NCI-H1105 (cell line): ENCODE measurements around the gene DOCK7.
"Not testable (repeated sequence)": the region's sequence is repeated elsewhere in the genome, so short reads cannot be mapped to it uniquely, and the experiment has no call there.

ENCODE experiments used
- DNase-seq: peaks from one replicate; lab custom pipeline; 2025; lab: John Stamatoyannopoulos, UW

The DOCK7 gene

GRCh38 chr1:62691062-62691844 lies 3.1 kb upstream of the DOCK7 start:
- DNase-seq = no peak

GRCh38 chr1:62689524-62689923 lies 1.3 kb upstream of the DOCK7 start:
- no peak for DNase-seq

GRCh38 chr1:62688687-62689085 lies 500 bp upstream of the DOCK7 start:
- DNase-seq = no peak

GRCh38 chr1:62687421-62687902 lies 724 bp downstream of the DOCK7 start:
- peak; percentile 24 for DNase-seq

GRCh38 chr1:62686822-62687221 lies 1.4 kb downstream of the DOCK7 start:
- no peak for DNase-seq

GRCh38 chr1:62685431-62685859 lies 2.7 kb downstream of the DOCK7 start:
- no peak for DNase-seq

GRCh38 chr1:62682531-62682930 lies 5.7 kb downstream of the DOCK7 start:
- no peak for DNase-seq

GRCh38 chr1:62680992-62681391 lies 7.2 kb downstream of the DOCK7 start:
- DNase-seq = not testable (repeated sequence)

- DNase-seq = not testable (repeated sequence)
Measured at GRCh38 chr1:62677822-62678221, 10.4 kb downstream of the DOCK7 start.

- no peak for DNase-seq
Measured at GRCh38 chr1:62676611-62677356, 11.4 kb downstream of the DOCK7 start.

GRCh38 chr1:62673629-62674028 lies 14.6 kb downstream of the DOCK7 start:
- DNase-seq = no peak

GRCh38 chr1:62672029-62672428 lies 16.2 kb downstream of the DOCK7 start:
- no peak for DNase-seq

- DNase-seq = no peak
Measured at GRCh38 chr1:62654744-62655143, 33.4 kb downstream of the DOCK7 start.

GRCh38 chr1:62652387-62652786 lies 35.8 kb downstream of the DOCK7 start:
- DNase-seq = no peak

GRCh38 chr1:62643283-62643682 lies 44.9 kb downstream of the DOCK7 start:
- DNase-seq = no peak

- DNase-seq = no peak
Measured at GRCh38 chr1:62637392-62638105, 50.6 kb downstream of the DOCK7 start.

GRCh38 chr1:62628506-62628905 lies 59.7 kb downstream of the DOCK7 start:
- DNase-seq = no peak

- no peak for DNase-seq
Measured at GRCh38 chr1:62625415-62625814, 62.8 kb downstream of the DOCK7 start.

- no peak for DNase-seq
Measured at GRCh38 chr1:62621907-62622306, 66.3 kb downstream of the DOCK7 start.

- DNase-seq = no peak
Measured at GRCh38 chr1:62613890-62614289, 74.3 kb downstream of the DOCK7 start.

- DNase-seq = no peak
Measured at GRCh38 chr1:62613325-62613727, 74.9 kb downstream of the DOCK7 start.

- no peak for DNase-seq
Measured at GRCh38 chr1:62612770-62613169, 75.4 kb downstream of the DOCK7 start.

GRCh38 chr1:62610588-62610987 lies 77.6 kb downstream of the DOCK7 start:
- not testable (repeated sequence) for DNase-seq
